Hepatocyte (in vitro differentiated cells): ENCODE data around the gene CROT.

Experiments used
- EZH2 ChIP-seq: fragments of 200-600 bp; sonication (generic); IDR thresholded peaks from 2 replicates; pipeline ENCODE4 v1.6.1; 2016; ENCODE audit warnings: antibody characterized with exemption, mild to moderate bottlenecking, borderline replicate concordance
- EZH2phosphoT487 ChIP-seq: fragments of 200-600 bp; sonication (generic); IDR thresholded peaks from one replicate; pipeline ENCODE4 v1.6.1; 2018; ENCODE audit warnings: antibody characterized with exemption, mild to moderate bottlenecking, low read depth, moderate library complexity; ENCODE audit not compliant: unreplicated experiment, severe bottlenecking
- TF ChIP-seq, protein P1 (sequence below): fragments of 200-600 bp; sonication (generic); IDR thresholded peaks from 2 replicates; pipeline ENCODE4 v1.5.1; 2016; ENCODE audit warnings: antibody characterized with exemption, mild to moderate bottlenecking; ENCODE audit not compliant: poor library complexity

DNA sequence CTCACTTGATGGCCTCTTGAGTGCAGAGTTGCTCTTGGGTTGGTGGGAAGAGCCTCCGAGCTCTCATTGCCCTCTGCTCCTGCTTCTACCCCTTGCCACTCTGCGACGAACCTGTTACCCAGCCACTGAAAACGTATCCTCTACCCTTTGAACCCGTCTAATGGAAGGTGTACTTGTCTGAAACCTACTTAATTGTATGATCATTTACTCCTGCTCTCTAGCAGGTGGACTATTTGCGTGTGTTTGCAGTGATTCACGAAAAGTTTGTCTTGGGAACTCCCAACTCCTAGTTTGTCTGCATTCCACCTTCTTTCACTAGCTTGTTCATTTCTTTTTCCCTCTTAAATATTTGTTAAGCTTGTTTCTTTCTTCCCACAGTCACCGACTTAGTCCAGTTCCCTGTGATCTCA, 503 bp downstream of the CROT start:
- TF ChIP-seq, protein P1, sequence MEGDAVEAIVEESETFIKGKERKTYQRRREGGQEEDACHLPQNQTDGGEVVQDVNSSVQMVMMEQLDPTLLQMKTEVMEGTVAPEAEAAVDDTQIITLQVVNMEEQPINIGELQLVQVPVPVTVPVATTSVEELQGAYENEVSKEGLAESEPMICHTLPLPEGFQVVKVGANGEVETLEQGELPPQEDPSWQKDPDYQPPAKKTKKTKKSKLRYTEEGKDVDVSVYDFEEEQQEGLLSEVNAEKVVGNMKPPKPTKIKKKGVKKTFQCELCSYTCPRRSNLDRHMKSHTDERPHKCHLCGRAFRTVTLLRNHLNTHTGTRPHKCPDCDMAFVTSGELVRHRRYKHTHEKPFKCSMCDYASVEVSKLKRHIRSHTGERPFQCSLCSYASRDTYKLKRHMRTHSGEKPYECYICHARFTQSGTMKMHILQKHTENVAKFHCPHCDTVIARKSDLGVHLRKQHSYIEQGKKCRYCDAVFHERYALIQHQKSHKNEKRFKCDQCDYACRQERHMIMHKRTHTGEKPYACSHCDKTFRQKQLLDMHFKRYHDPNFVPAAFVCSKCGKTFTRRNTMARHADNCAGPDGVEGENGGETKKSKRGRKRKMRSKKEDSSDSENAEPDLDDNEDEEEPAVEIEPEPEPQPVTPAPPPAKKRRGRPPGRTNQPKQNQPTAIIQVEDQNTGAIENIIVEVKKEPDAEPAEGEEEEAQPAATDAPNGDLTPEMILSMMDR = no peak
- TF ChIP-seq EZH2phosphoT487 (no peak), EZH2 (no peak)
